Stimulated activated CD8-positive, alpha-beta memory T cell treated with anti-CD3 and anti-CD28 coated beads, Interleukin-4, amount 100 ng/mL, for 1 hour (primary cell): ENCODE data around the gene KRT20.

ENCODE experiments used
- DNase-seq, 2 donors: peaks; one replicate each; pipeline ENCODE4 v3.0.0-alpha.2; 2020; ENCODE audit warnings: low read depth in 2 of 2, low spot score in 1 of 2

Gene KRT20

GRCh38 chr17:40854175-40854814 is 30.7 kb downstream of the KRT20 start:
- DNase-seq = no peak

GRCh38 chr17:40852364-40852763 is 32.7 kb downstream of the KRT20 start:
- DNase-seq = no peak

GRCh38 chr17:40850293-40850972 is 34.6 kb downstream of the KRT20 start:
- DNase-seq = no peak

- DNase-seq = no peak
Measured at GRCh38 chr17:40849723-40850122, 35.3 kb downstream of the KRT20 start.

GRCh38 chr17:40848583-40849235 is 36.3 kb downstream of the KRT20 start:
- no peak for DNase-seq

GRCh38 chr17:40846515-40847144 is 38.4 kb downstream of the KRT20 start:
- DNase-seq = no peak

GRCh38 chr17:40844671-40845107 is 40.4 kb downstream of the KRT20 start:
- no peak for DNase-seq

- DNase-seq = no peak
Measured at GRCh38 chr17:40843242-40843641, 41.8 kb downstream of the KRT20 start.

GRCh38 chr17:40841246-40841645 is 43.8 kb downstream of the KRT20 start:
- DNase-seq = no peak

- no peak for DNase-seq
Measured at GRCh38 chr17:40839194-40839593, 45.8 kb downstream of the KRT20 start.

- no peak for DNase-seq
Measured at GRCh38 chr17:40836020-40836419, 49.0 kb downstream of the KRT20 start.

GRCh38 chr17:40833882-40834281 is 51.2 kb downstream of the KRT20 start:
- DNase-seq = no peak

GRCh38 chr17:40832840-40833239 is 52.2 kb downstream of the KRT20 start:
- no peak for DNase-seq

- DNase-seq = no peak
Measured at GRCh38 chr17:40830085-40830776, 54.8 kb downstream of the KRT20 start.

- no peak for DNase-seq
Measured at GRCh38 chr17:40828454-40829044, 56.5 kb downstream of the KRT20 start.

GRCh38 chr17:40827746-40828453 is 57.1 kb downstream of the KRT20 start:
- DNase-seq = no peak
